Body of pancreas (tissue), 4 donors: ENCODE data around the gene PCGF3. TPM values are rescaled to one million over a fixed set of nuclear protein-coding genes. Genes with fewer than 3 reads are reported as not detected.
"Not testable (repeated sequence)": the region's sequence is repeated elsewhere in the genome, so short reads cannot be mapped to it uniquely, and the experiment has no call there.

Source experiments
- ATAC-seq: fragments of 150-250 bp; one replicate; pipeline ENCODE4 v1.9.1; 2016
- DNase-seq, 4 donors: peaks; one replicate each; pipeline ENCODE4 v3.0.0-alpha.2; 2019
- H3K27ac ChIP-seq, 4 donors: fragments of 200-600 bp; sonication (generic); 1 replicate in 3 of 4; 2 replicates in 1 of 4; pipeline versions ENCODE4 v1.5.1 to v1.6.1; 2016 to 2019; ENCODE audit warnings: mild to moderate bottlenecking in 1 of 4, mixed read lengths in 1 of 4, moderate library complexity in 1 of 4
- H3K27me3 ChIP-seq, 2 donors: fragments of 200-600 bp; sonication (generic); one replicate each; pipeline ENCODE4 v1.6.0; 2016; ENCODE audit warnings: mild to moderate bottlenecking in 1 of 2
- H3K36me3 ChIP-seq, 2 donors: fragments of 200-600 bp; sonication (generic); replicated peaks in 1 of 2; 2 replicates each; pipeline ENCODE4 v1.5.1; 2016; ENCODE audit warnings: low read depth in 2 of 2; ENCODE audit not compliant: insufficient read depth in 1 of 2
- H3K4me1 ChIP-seq: fragments of 200-600 bp; sonication (generic); one replicate; pipeline ENCODE4 v1.6.0; 2016
- H3K4me3 ChIP-seq, 2 donors: fragments of 200-600 bp; sonication (generic); 1 replicate in 1 of 2; 2 replicates in 1 of 2; pipeline ENCODE4 v1.5.1; 2016 to 2019
- H3K9me3 ChIP-seq, 3 donors: fragments of 200-600 bp; sonication (generic); 1 replicate in 2 of 3; 2 replicates in 1 of 3; pipeline ENCODE4 v1.5.1; 2016
- CTCF ChIP-seq, 7 experiments: fragments of 450-650 bp in 4 of 7; fragments of 200-600 bp in 3 of 7; sonication (generic) in 3 of 7; IDR thresholded peaks; one replicate each; pipeline ENCODE4 v1.5.1; 2016 to 2019; ENCODE audit warnings: antibody characterized with exemption in 7 of 7
- POLR2A ChIP-seq, 3 donors: fragments of 450-650 bp; IDR thresholded peaks; one replicate each; pipeline ENCODE4 v1.6.1; 2016; ENCODE audit warnings: antibody characterized with exemption in 3 of 3, mild to moderate bottlenecking in 2 of 3
- WGBS, 2 donors: methylation state at CpG; one replicate each; pipeline ENCODE4 v1.1.5; 2017; 5-methylcytosine and 5-hydroxymethylcytosine counted together
- intact Hi-C: fragments of 100-400 bp; cut with DNase I; formaldehyde crosslinking; loops from one replicate; pipeline ENCODE4 v1.15.1; 2023
- total RNA-seq, 2 donors: library from RNA; depleted of rRNA; stranded (reverse); fragments of >200 nt; gene quantifications; one replicate each; pipeline ENCODE4 v1.1.0, GENCODE V29; 2016

The PCGF3 gene
- total RNA-seq, 2 donors from 2014 or later: 16.8 to 31.1 TPM

- no peak for ATAC-seq
- 58 to 87% methylated on average over 3 to 6 of the region's 6 CpGs for WGBS, 2 donors
- Histone ChIP-seq H3K4me1 (peaks cover 18% of the 10 kb centered on the region), H3K27me3 (no peaks in the 10 kb centered on the region), H3K9me3 (peaks cover 0 to 42% (median 0%) of the 10 kb centered on the region in 3 donors), H3K4me3 (no peak overlapping the region), H3K36me3 (peaks cover 10 to 16% of the 10 kb centered on the region in 2 donors), H3K27ac (no peak overlapping the region)
- no peak for DNase-seq
- intact Hi-C loops: no loop called here
- TF ChIP-seq CTCF (IDR thresholded peaks at IDR 0.05) (no peak), POLR2A (IDR thresholded peaks at IDR 0.05) (no peak)
These were observed 65.8 kb downstream of the PCGF3 start for GRCh38 chr4:771464-771863.

- Histone ChIP-seq H3K9me3 (peaks cover 0 to 35% (median 0%) of the 10 kb centered on the region in 3 donors), H3K27me3 (no peaks in the 10 kb centered on the region), H3K4me3 (no peak overlapping the region), H3K27ac (no peak overlapping the region), H3K36me3 (peaks cover 3 to 19% of the 10 kb centered on the region in 2 donors), H3K4me1 (peaks cover 18% of the 10 kb centered on the region)
- WGBS, 2 donors: 63 to 79% methylated on average over 7 of the region's 7 CpGs
- no peak for ATAC-seq
- TF ChIP-seq CTCF (IDR thresholded peaks at IDR 0.05) (no peak), POLR2A (IDR thresholded peaks at IDR 0.05) (no peak)
- no peak for DNase-seq
- intact Hi-C loops: no loop called here
These were observed 66.5 kb downstream of the PCGF3 start for GRCh38 chr4:772118-772517.

GRCh38 chr4:772776-773175, 67.1 kb downstream of the PCGF3 start:
- Histone ChIP-seq H3K9me3 (peaks cover 0 to 30% (median 0%) of the 10 kb centered on the region in 3 donors), H3K27ac (no peak overlapping the region), H3K4me3 (no peak overlapping the region), H3K36me3 (peaks cover 0 to 16% of the 10 kb centered on the region in 2 donors), H3K27me3 (no peaks in the 10 kb centered on the region), H3K4me1 (peaks cover 24% of the 10 kb centered on the region)
- DNase-seq (no peak), ATAC-seq (no peak)
- WGBS, 2 donors: 82 to 98% methylated on average over 5 to 8 of the region's 8 CpGs
- TF ChIP-seq POLR2A (IDR thresholded peaks at IDR 0.05): no peak
- intact Hi-C loops: no loop called here

GRCh38 chr4:773214-773613, 67.6 kb downstream of the PCGF3 start:
- Histone ChIP-seq H3K36me3 (peaks cover 0 to 16% of the 10 kb centered on the region in 2 donors), H3K27me3 (no peaks in the 10 kb centered on the region), H3K9me3 (peaks cover 0 to 26% (median 0%) of the 10 kb centered on the region in 3 donors), H3K27ac (no peak overlapping the region), H3K4me1 (peaks cover 26% of the 10 kb centered on the region), H3K4me3 (no peak overlapping the region)
- WGBS, 2 donors: 38 to 46% methylated on average over 2 to 9 of the region's 9 CpGs
- DNase-seq (no peak), ATAC-seq (no peak)
- intact Hi-C loops: no loop called here
- TF ChIP-seq CTCF (IDR thresholded peaks at IDR 0.05) (no peak), POLR2A (IDR thresholded peaks at IDR 0.05) (no peak)

- peaks cover 40% of the 10 kb centered on the region for H3K4me1 ChIP-seq
- peaks cover 5 to 12% of the 10 kb centered on the region in 2 donors for H3K36me3 ChIP-seq
- DNase-seq, H3K4me3 ChIP-seq, H3K27me3 ChIP-seq, H3K27ac ChIP-seq, ATAC-seq, intact Hi-C loops: not testable (repeated sequence)
- H3K9me3 ChIP-seq: peaks cover 0 to 16% (median 0%) of the 10 kb centered on the region in 3 donors
- 91 to 95% methylated on average over 30 of the region's 30 CpGs for WGBS, 2 donors
These were observed 68.9 kb downstream of the PCGF3 start for GRCh38 chr4:774419-775092.

GRCh38 chr4:775485-775884, 69.9 kb downstream of the PCGF3 start:
- ATAC-seq, intact Hi-C loops, H3K4me3 ChIP-seq, H3K27me3 ChIP-seq, H3K36me3 ChIP-seq, H3K27ac ChIP-seq, DNase-seq: not testable (repeated sequence)
- H3K4me1 ChIP-seq: peaks cover 49% of the 10 kb centered on the region
- 95 to 97% methylated on average over 2 of the region's 2 CpGs for WGBS, 2 donors
- peaks cover 0 to 15% (median 0%) of the 10 kb centered on the region in 3 donors for H3K9me3 ChIP-seq
